GM19193 (cell line): Measurements from ENCODE around the gene DNAH17.

ENCODE experiments used
- POLR2A ChIP-seq: IDR thresholded peaks from 4 replicates; pipeline ENCODE4 v1.6.1; 2011; ENCODE audit not compliant: insufficient read depth, insufficient read length; ENCODE audit errors: extremely low read depth

Gene DNAH17

GRCh38 chr17:78438694-78439325 is 138.4 kb downstream of the DNAH17 start:
- no peak for TF ChIP-seq POLR2A

- TF ChIP-seq POLR2A = no peak
Measured at GRCh38 chr17:78438271-78438691, 138.9 kb downstream of the DNAH17 start.

GRCh38 chr17:78437508-78438169 is 139.6 kb downstream of the DNAH17 start:
- no peak for TF ChIP-seq POLR2A

- TF ChIP-seq POLR2A = no peak
Measured at GRCh38 chr17:78435330-78436005, 141.7 kb downstream of the DNAH17 start.

- TF ChIP-seq POLR2A = no peak
Measured at GRCh38 chr17:78434455-78435329, 142.5 kb downstream of the DNAH17 start.

- no peak for TF ChIP-seq POLR2A
Measured at GRCh38 chr17:78433780-78434335, 143.3 kb downstream of the DNAH17 start.

- TF ChIP-seq POLR2A = no peak
Measured at GRCh38 chr17:78433013-78433727, 144.0 kb downstream of the DNAH17 start.

GRCh38 chr17:78432226-78433012 is 144.8 kb downstream of the DNAH17 start:
- no peak for TF ChIP-seq POLR2A

- no peak for TF ChIP-seq POLR2A
Measured at GRCh38 chr17:78431692-78431958, 145.6 kb downstream of the DNAH17 start.

- no peak for TF ChIP-seq POLR2A
Measured at GRCh38 chr17:78430892-78431691, 146.1 kb downstream of the DNAH17 start.

GRCh38 chr17:78429618-78429995 is 147.6 kb downstream of the DNAH17 start:
- TF ChIP-seq POLR2A = no peak

GRCh38 chr17:78428836-78429617 is 148.2 kb downstream of the DNAH17 start:
- TF ChIP-seq POLR2A = no peak
